GM18502 (cell line): Measurements from ENCODE around the gene TSN.
"Not testable (repeated sequence)": the region's sequence is repeated elsewhere in the genome, so short reads cannot be mapped to it uniquely, and the experiment has no call there.

ENCODE experiments used
- ATAC-seq: cut with Tn5 transposase; IDR thresholded peaks from one replicate; pipeline ENCODE4 v1.9.1; 2021; ENCODE audit warnings: mild to moderate bottlenecking; ENCODE audit not compliant: unreplicated experiment, poor library complexity

Gene TSN

GRCh38 chr2:121794233-121794632, 38.8 kb downstream of the TSN start:
- ATAC-seq: no peak

- ATAC-seq: no peak
Measured at GRCh38 chr2:121796239-121796638, 40.8 kb downstream of the TSN start.

- no peak for ATAC-seq
Measured at GRCh38 chr2:121798617-121799016, 43.2 kb downstream of the TSN start.

- ATAC-seq: no peak
Measured at GRCh38 chr2:121801916-121802315, 46.5 kb downstream of the TSN start.

- ATAC-seq: peak; percentile 28
Measured at GRCh38 chr2:121803503-121803902, 48.1 kb downstream of the TSN start.

- peak; percentile 94 for ATAC-seq
Measured at GRCh38 chr2:121804340-121804739, 48.9 kb downstream of the TSN start.

- ATAC-seq: peak; percentile 48
Measured at GRCh38 chr2:121804997-121805765, 49.7 kb downstream of the TSN start.

- no peak for ATAC-seq
Measured at GRCh38 chr2:121805766-121806143, 50.3 kb downstream of the TSN start.

- not testable (repeated sequence) for ATAC-seq
Measured at GRCh38 chr2:121807771-121808170, 52.3 kb downstream of the TSN start.

GRCh38 chr2:121809607-121810006, 54.2 kb downstream of the TSN start:
- ATAC-seq: no peak

GRCh38 chr2:121810959-121811853, 55.8 kb downstream of the TSN start:
- ATAC-seq: peak; percentile 94

- not testable (repeated sequence) for ATAC-seq
Measured at GRCh38 chr2:121813083-121813482, 57.6 kb downstream of the TSN start.

GRCh38 chr2:121815216-121815615, 59.8 kb downstream of the TSN start:
- no peak for ATAC-seq

- no peak for ATAC-seq
Measured at GRCh38 chr2:121816797-121817196, 61.3 kb downstream of the TSN start.

- ATAC-seq: not testable (repeated sequence)
Measured at GRCh38 chr2:121817304-121817703, 61.9 kb downstream of the TSN start.
